OCI-LY3 (cell line): ENCODE results near the gene C21orf58.

Experiments
- H2AFZ ChIP-seq: fragments of 200-600, 300-600 bp; shearing (Covaris generic); 2 replicates; pipeline ENCODE4 v1.6.0; 2014; ENCODE audit warnings: antibody characterized with exemption, low read depth, low read length
- H3K27ac ChIP-seq: fragments of 200-600, 300-600 bp; sonication (generic); 2 replicates; pipeline ENCODE4 v1.5.1; 2014; ENCODE audit warnings: mild to moderate bottlenecking, low read length, moderate library complexity, mixed read lengths
- H3K27me3 ChIP-seq: fragments of 200-600, 300-600 bp; sonication (generic); 2 replicates; pipeline ENCODE4 v1.6.1; 2014; ENCODE audit warnings: low read depth, low read length, mixed read lengths
- H3K36me3 ChIP-seq: fragments of 200-600, 300-600 bp; sonication (generic); replicated peaks from 2 replicates; pipeline ENCODE3; 2014; ENCODE audit warnings: low read depth, low read length, mixed read lengths
- H3K4me1 ChIP-seq: fragments of 300-600, 200-600 bp; sonication (generic); 2 replicates; pipeline ENCODE4 v1.6.1; 2014; ENCODE audit warnings: low read length, mixed read lengths
- H3K4me2 ChIP-seq: fragments of 200-600, 300-600 bp; sonication (generic); 2 replicates; pipeline ENCODE4 v1.6.1; 2014; ENCODE audit warnings: low read length, mixed read lengths
- H3K4me3 ChIP-seq: fragments of 300-600, 200-600 bp; sonication (generic); 2 replicates; pipeline ENCODE4 v1.5.1; 2014; ENCODE audit warnings: antibody characterized with exemption, mild to moderate bottlenecking, low read length, moderate library complexity
- H3K79me2 ChIP-seq: fragments of 300-600, 200-600 bp; shearing (Covaris generic); 2 replicates; pipeline ENCODE4 v1.6.1; 2014; ENCODE audit warnings: mild to moderate bottlenecking, low read length, mixed read lengths
- H3K9ac ChIP-seq: fragments of 300-600, 200-600 bp; shearing (Covaris generic); 2 replicates; pipeline ENCODE4 v1.6.0; 2014; ENCODE audit warnings: mild to moderate bottlenecking, low read length, moderate library complexity
- H3K9me3 ChIP-seq: fragments of 200-600, 300-600 bp; shearing (Covaris generic); 2 replicates; pipeline ENCODE4 v1.6.1; 2014; ENCODE audit warnings: low read length, mixed read lengths; ENCODE audit not compliant: insufficient read depth
- H4K20me1 ChIP-seq: fragments of 200-600, 300-600 bp; sonication (generic); 2 replicates; pipeline ENCODE4 v1.6.1; 2016; ENCODE audit warnings: low read length, mixed read lengths; ENCODE audit not compliant: insufficient read depth
- EZH2phosphoT487 ChIP-seq: fragments of 200-600 bp; shearing (Covaris generic); IDR thresholded peaks from 2 replicates; pipeline ENCODE4 v1.6.1; 2018; ENCODE audit warnings: antibody characterized with exemption, mixed run types, low read depth
- TF ChIP-seq, protein P1 (sequence below): fragments of 200-600, 300-600 bp; sonication (generic); IDR thresholded peaks from 2 replicates; pipeline ENCODE4 v1.5.1; 2014; ENCODE audit warnings: antibody characterized with exemption, low read length, low read depth

The C21orf58 gene

DNA sequence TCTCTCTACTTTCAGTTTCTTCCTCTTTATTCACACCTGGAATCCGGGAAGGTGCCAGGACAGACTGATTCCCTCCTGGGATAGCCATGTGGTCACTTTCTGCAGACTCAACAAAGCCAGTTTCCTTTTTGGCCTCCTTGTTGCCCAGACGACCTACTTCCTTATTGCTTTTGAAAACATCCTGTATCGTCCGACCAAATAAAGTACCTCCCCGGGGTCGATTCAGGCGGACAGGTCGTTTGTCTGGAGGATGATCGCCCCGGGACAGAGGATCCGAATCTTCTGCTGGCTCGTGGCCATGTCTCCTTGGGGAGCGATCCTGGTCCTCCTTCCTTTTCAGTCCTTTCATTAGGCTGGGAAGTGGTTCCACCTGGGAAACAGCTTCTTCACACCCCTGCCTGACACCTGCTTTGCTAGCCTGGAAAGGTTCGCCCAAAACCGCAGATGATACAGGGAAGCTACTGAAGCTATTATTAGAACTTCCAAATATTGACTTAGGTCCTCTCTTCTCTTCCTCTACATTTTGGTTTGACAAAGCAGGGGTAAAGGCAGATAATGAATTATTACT lies 39.5 kb downstream of the C21orf58 start:
- Histone ChIP-seq H3K9ac (no peak overlapping the region), H3K4me3 (no peak overlapping the region), H3K79me2 (peaks cover 61% of the 10 kb centered on the region), H4K20me1 (no peaks in the 10 kb centered on the region), H3K27ac (no peak overlapping the region), H3K9me3 (no peaks in the 10 kb centered on the region), H2AFZ (no peak overlapping the region), H3K4me1 (peaks cover 23% of the 10 kb centered on the region), H3K27me3 (no peaks in the 10 kb centered on the region), H3K36me3 (peaks cover 29% of the 10 kb centered on the region), H3K4me2 (peak overlapping the region; percentile 9; the same call in 1 of the 2 replicates)
- no peak for TF ChIP-seq EZH2phosphoT487
- TF ChIP-seq, protein P1, sequence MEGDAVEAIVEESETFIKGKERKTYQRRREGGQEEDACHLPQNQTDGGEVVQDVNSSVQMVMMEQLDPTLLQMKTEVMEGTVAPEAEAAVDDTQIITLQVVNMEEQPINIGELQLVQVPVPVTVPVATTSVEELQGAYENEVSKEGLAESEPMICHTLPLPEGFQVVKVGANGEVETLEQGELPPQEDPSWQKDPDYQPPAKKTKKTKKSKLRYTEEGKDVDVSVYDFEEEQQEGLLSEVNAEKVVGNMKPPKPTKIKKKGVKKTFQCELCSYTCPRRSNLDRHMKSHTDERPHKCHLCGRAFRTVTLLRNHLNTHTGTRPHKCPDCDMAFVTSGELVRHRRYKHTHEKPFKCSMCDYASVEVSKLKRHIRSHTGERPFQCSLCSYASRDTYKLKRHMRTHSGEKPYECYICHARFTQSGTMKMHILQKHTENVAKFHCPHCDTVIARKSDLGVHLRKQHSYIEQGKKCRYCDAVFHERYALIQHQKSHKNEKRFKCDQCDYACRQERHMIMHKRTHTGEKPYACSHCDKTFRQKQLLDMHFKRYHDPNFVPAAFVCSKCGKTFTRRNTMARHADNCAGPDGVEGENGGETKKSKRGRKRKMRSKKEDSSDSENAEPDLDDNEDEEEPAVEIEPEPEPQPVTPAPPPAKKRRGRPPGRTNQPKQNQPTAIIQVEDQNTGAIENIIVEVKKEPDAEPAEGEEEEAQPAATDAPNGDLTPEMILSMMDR: no peak

DNA sequence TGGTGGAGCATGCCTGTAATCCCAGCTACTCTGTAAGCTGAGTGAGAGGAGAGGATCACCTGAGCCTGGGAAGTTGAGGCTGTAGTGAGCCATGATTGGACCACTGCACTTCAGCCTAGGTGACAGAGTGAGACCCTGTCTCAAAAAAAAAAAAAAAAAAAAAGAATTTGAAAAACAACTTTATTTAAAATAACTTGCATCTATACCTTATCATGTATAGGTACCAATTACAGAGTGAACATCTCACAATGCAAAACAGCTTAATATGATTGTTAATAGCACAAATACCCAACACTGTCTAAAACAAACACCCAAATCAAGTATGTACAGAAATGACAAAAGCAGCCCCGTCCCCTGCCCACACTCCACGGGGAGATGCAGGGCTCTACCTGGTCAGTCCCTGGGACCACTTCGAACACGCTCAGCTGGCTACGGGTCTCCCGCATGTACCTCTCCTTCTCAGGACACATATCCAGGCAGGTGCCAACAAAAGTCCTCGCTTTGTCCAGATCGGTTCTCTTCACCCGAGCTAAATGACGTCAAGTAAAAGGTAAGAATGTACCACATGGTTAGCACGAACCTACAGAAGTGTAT lies 48.8 kb downstream of the C21orf58 start:
- Histone ChIP-seq H3K4me1 (no peaks in the 10 kb centered on the region), H2AFZ (no peak overlapping the region), H3K27ac (no peak overlapping the region), H3K9me3 (no peaks in the 10 kb centered on the region), H3K79me2 (0 out of 2 replicates have a peak, but pooled peaks cover 4% of the 10 kb centered on the region), H3K9ac (no peak overlapping the region), H4K20me1 (no peaks in the 10 kb centered on the region), H3K4me3 (no peak overlapping the region), H3K27me3 (no peaks in the 10 kb centered on the region), H3K36me3 (peaks cover 39% of the 10 kb centered on the region), H3K4me2 (no peak overlapping the region)
- no peak for TF ChIP-seq EZH2phosphoT487
- TF ChIP-seq, protein P1: no peak

DNA sequence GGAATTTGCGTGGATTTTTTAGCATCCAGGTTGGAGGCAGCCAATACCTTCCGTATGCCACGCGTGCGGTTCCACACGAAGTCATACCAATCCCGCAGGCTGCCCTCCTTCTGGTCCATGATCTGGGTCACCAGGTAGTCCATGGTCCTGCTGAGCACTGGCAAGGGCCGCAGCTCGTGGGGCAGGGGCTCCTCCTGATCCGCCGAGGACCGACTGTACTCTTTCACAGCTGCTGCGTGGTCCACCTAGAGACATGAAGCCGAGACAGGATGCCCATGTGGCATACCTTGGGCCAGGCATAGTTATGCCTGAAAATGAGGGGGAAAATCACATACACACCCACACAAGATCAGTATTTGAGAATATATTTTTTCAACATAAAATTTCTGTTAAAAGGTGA lies 50.3 kb downstream of the C21orf58 start:
- no peaks in the 10 kb centered on the region for H3K4me1 ChIP-seq
- 0 out of 2 replicates have a peak, but pooled peaks cover 4% of the 10 kb centered on the region for H3K79me2 ChIP-seq
- no peaks in the 10 kb centered on the region for H3K27me3 ChIP-seq
- peaks cover 36% of the 10 kb centered on the region for H3K36me3 ChIP-seq
- no peak overlapping the region for H2AFZ ChIP-seq
- no peak overlapping the region for H3K9ac ChIP-seq
- H3K27ac ChIP-seq: no peak overlapping the region
- no peaks in the 10 kb centered on the region for H3K9me3 ChIP-seq
- no peak overlapping the region for H3K4me2 ChIP-seq
- no peak for TF ChIP-seq EZH2phosphoT487
- TF ChIP-seq, protein P1: no peak
- H4K20me1 ChIP-seq: no peaks in the 10 kb centered on the region
- H3K4me3 ChIP-seq: no peak overlapping the region

DNA sequence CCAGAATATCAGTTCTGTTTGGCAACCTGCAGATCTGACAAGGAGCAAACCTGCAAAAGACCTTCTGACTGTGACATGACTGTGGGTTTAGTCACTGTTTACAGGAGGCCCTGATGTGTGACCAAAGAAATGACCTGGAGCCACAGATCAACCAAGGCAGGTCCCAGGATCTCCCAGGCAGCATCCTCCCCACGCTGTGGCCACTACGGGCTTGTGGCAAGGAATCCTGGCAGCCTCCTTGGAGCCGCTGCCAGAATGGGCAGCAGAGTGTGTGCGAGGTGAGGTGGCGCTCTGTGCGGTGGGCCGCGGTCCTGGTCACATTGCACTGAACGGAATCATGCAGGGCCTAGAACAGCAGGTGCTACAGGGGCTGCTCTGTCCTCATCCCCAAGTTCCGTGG lies 54.2 kb downstream of the C21orf58 start:
- Histone ChIP-seq H2AFZ (no peak overlapping the region), H3K4me2 (no peak overlapping the region)

More for the DNA sequence above, 54.2 kb downstream of the C21orf58 start:
- H3K27me3 ChIP-seq: no peaks in the 10 kb centered on the region
- no peak overlapping the region for H3K9ac ChIP-seq
- H3K36me3 ChIP-seq: peaks cover 35% of the 10 kb centered on the region
- H4K20me1 ChIP-seq: no peaks in the 10 kb centered on the region
- H3K4me3 ChIP-seq: no peak overlapping the region
- no peak for TF ChIP-seq EZH2phosphoT487
- TF ChIP-seq, protein P1: no peak
- H3K27ac ChIP-seq: no peak overlapping the region
- no peaks in the 10 kb centered on the region for H3K79me2 ChIP-seq
- no peaks in the 10 kb centered on the region for H3K9me3 ChIP-seq
- H3K4me1 ChIP-seq: no peaks in the 10 kb centered on the region
